Measurements from ENCODE around the gene NAP1L1.

The NAP1L1 gene

GRCh38 chr12:76103958-76104357 is 19.5 kb upstream of the NAP1L1 start:
- no peak for TF ChIP-seq ZNF274 (IDR thresholded peaks at IDR 0.05; ENCODE audit: low read depth, low read length)
- H3K4me3 ChIP-seq (ENCODE audit: low read length): no peak overlapping the region

GRCh38 chr12:76101739-76102385 is 17.4 kb upstream of the NAP1L1 start:
- no peak overlapping the region for H3K4me3 ChIP-seq (ENCODE audit: low read length)

GRCh38 chr12:76096079-76096646 is 11.7 kb upstream of the NAP1L1 start:
- no peak overlapping the region for H3K4me3 ChIP-seq (ENCODE audit: low read length)
- TF ChIP-seq ZNF274 (IDR thresholded peaks at IDR 0.05; ENCODE audit: low read depth, low read length): no peak

More at GRCh38 chr12:76101739-76102385, 17.4 kb upstream of the NAP1L1 start:
- TF ChIP-seq ZNF274 (IDR thresholded peaks at IDR 0.05; ENCODE audit: low read depth, low read length): no peak

GRCh38 chr12:76094754-76095153 is 10.3 kb upstream of the NAP1L1 start:
- no peak overlapping the region for H3K4me3 ChIP-seq (ENCODE audit: low read length)
- no peak for TF ChIP-seq ZNF274 (IDR thresholded peaks at IDR 0.05; ENCODE audit: low read depth, low read length)

GRCh38 chr12:76091246-76091754 is 6.8 kb upstream of the NAP1L1 start:
- no peak for TF ChIP-seq ZNF274 (IDR thresholded peaks at IDR 0.05; ENCODE audit: low read depth, low read length)
- no peak overlapping the region for H3K4me3 ChIP-seq (ENCODE audit: low read length)

GRCh38 chr12:76085520-76085868 is 1.0 kb upstream of the NAP1L1 start:
- H3K4me3 ChIP-seq (ENCODE audit: low read length): peak overlapping the region; percentile 89; the same call in 1 of the 2 replicates
- no peak for TF ChIP-seq ZNF274 (IDR thresholded peaks at IDR 0.05; ENCODE audit: low read depth, low read length)

- H3K4me3 ChIP-seq (ENCODE audit: low read length): peak overlapping the region; percentile 89
- no peak for TF ChIP-seq ZNF274 (IDR thresholded peaks at IDR 0.05; ENCODE audit: low read depth, low read length)
Observed at GRCh38 chr12:76084863-76085519, 506 bp upstream of the NAP1L1 start.

- no peak for TF ChIP-seq ZNF274 (IDR thresholded peaks at IDR 0.05; ENCODE audit: low read depth, low read length)
- peak overlapping the region; percentile 89 for H3K4me3 ChIP-seq (ENCODE audit: low read length)
Observed at GRCh38 chr12:76083246-76083903, 1.1 kb downstream of the NAP1L1 start.

- TF ChIP-seq ZNF274 (IDR thresholded peaks at IDR 0.05; ENCODE audit: low read depth, low read length): no peak
- H3K4me3 ChIP-seq (ENCODE audit: low read length): no peak overlapping the region; the same call in 1 of the 2 replicates
Observed at GRCh38 chr12:76081909-76082308, 2.6 kb downstream of the NAP1L1 start.

- H3K4me3 ChIP-seq (ENCODE audit: low read length): no peak overlapping the region
- no peak for TF ChIP-seq ZNF274 (IDR thresholded peaks at IDR 0.05; ENCODE audit: low read depth, low read length)
Observed at GRCh38 chr12:76080729-76081415, 3.6 kb downstream of the NAP1L1 start.

GRCh38 chr12:76080017-76080728 is 4.3 kb downstream of the NAP1L1 start:
- no peak for TF ChIP-seq ZNF274 (IDR thresholded peaks at IDR 0.05; ENCODE audit: low read depth, low read length)
- no peak overlapping the region for H3K4me3 ChIP-seq (ENCODE audit: low read length)

GRCh38 chr12:76078748-76079147 is 5.7 kb downstream of the NAP1L1 start:
- TF ChIP-seq ZNF274 (IDR thresholded peaks at IDR 0.05; ENCODE audit: low read depth, low read length): no peak
- H3K4me3 ChIP-seq (ENCODE audit: low read length): no peak overlapping the region

GRCh38 chr12:76075448-76075847 is 9.0 kb downstream of the NAP1L1 start:
- TF ChIP-seq ZNF274 (IDR thresholded peaks at IDR 0.05; ENCODE audit: low read depth, low read length): no peak
- no peak overlapping the region for H3K4me3 ChIP-seq (ENCODE audit: low read length)
